ENCODE results near the gene PCDHGB1. TPM values are rescaled to one million over a fixed set of nuclear protein-coding genes. Genes with fewer than 3 reads are reported as not detected.

PCDHGB1 gene
- polyA plus RNA-seq, 3 donors, result not detected

GRCh38 chr5:141382469-141383294 is 32.8 kb downstream of the PCDHGB1 start, which contains the start of gene PCDHGA7:
Gene PCDHGA7, plus strand, starts transcription at chr5:141382742. Its CDS starts 158 bp downstream, at chr5:141382900.
- Histone ChIP-seq H3K9me3 (replicated peaks in 1 of 2; ENCODE audit: control insufficient read depth in 1 of 2, insufficient read depth in 1 of 2, low read length in 2 of 2) (peaks cover 27 to 52% of the 10 kb centered on the region in 2 donors), H3K79me2 (ENCODE audit: insufficient read depth, low read length) (no peaks in the 10 kb centered on the region), H3K27me3 (ENCODE audit: control insufficient read depth in 2 of 2, insufficient read depth in 2 of 2, low read length in 2 of 2) (peaks cover 34 to 80% of the 10 kb centered on the region in 2 donors), H2AFZ (ENCODE audit: insufficient read depth, low read depth, low read length, poor library complexity, severe bottlenecking) (no peak within 1 kb of the TSS), H3K4me3 (replicated peaks in 1 of 3; ENCODE audit: low read depth in 2 of 3, low read length in 3 of 3) (peak within 1 kb of the TSS in 1 of 3 experiments; percentile 48), H3K27ac (ENCODE audit: low read depth in 1 of 2, low read length in 2 of 2) (no peak within 1 kb of the TSS), H3K36me3 (replicated peaks in 1 of 2; ENCODE audit: control insufficient read depth in 1 of 2, insufficient read depth in 2 of 2, low read length in 2 of 2) (no peaks in the 10 kb centered on the region), H3K4me2 (replicated peaks; ENCODE audit: extremely low read depth, low read length, poor library complexity, severe bottlenecking) (peak within 1 kb of the TSS; percentile 42), H3K4me1 (ENCODE audit: control insufficient read depth in 1 of 2, insufficient read depth in 2 of 2, low read length in 2 of 2) (no peaks in the 10 kb centered on the region), H3K9ac (ENCODE audit: insufficient read depth, low read length, poor library complexity, severe bottlenecking) (no peak within 1 kb of the TSS), H4K20me1 (ENCODE audit: insufficient read depth, low read length) (no peaks in the 10 kb centered on the region)
- H3K27me3 Mint-ChIP-seq (ENCODE audit: low read depth in 3 of 3), result peaks cover 39 to 64% (median 52%) of the 10 kb centered on the region in 3 donors
- H3K36me3 Mint-ChIP-seq, result peaks cover 0 to 5% of the 10 kb centered on the region in 2 donors
- H3K4me1 Mint-ChIP-seq, result peaks cover 4% of the 10 kb centered on the region
- intact Hi-C loops (cut with micrococcal nuclease), result no loop called here
- H3K4me3 Mint-ChIP-seq, result peak within 1 kb of the TSS; percentile 64 to 65
- H3K27ac Mint-ChIP-seq, result no peak within 1 kb of the TSS
- H3K9me3 Mint-ChIP-seq, result peaks cover 24 to 58% (median 50%) of the 10 kb centered on the region in 7 donors
- no peak for DNase-seq
- WGBS (ENCODE audit: insufficient coverage), result 12% methylated on average over 27 of the region's 37 CpGs
- TF ChIP-seq, protein P1, sequence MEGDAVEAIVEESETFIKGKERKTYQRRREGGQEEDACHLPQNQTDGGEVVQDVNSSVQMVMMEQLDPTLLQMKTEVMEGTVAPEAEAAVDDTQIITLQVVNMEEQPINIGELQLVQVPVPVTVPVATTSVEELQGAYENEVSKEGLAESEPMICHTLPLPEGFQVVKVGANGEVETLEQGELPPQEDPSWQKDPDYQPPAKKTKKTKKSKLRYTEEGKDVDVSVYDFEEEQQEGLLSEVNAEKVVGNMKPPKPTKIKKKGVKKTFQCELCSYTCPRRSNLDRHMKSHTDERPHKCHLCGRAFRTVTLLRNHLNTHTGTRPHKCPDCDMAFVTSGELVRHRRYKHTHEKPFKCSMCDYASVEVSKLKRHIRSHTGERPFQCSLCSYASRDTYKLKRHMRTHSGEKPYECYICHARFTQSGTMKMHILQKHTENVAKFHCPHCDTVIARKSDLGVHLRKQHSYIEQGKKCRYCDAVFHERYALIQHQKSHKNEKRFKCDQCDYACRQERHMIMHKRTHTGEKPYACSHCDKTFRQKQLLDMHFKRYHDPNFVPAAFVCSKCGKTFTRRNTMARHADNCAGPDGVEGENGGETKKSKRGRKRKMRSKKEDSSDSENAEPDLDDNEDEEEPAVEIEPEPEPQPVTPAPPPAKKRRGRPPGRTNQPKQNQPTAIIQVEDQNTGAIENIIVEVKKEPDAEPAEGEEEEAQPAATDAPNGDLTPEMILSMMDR (IDR thresholded peaks at IDR 0.05), result no peak

DNA sequence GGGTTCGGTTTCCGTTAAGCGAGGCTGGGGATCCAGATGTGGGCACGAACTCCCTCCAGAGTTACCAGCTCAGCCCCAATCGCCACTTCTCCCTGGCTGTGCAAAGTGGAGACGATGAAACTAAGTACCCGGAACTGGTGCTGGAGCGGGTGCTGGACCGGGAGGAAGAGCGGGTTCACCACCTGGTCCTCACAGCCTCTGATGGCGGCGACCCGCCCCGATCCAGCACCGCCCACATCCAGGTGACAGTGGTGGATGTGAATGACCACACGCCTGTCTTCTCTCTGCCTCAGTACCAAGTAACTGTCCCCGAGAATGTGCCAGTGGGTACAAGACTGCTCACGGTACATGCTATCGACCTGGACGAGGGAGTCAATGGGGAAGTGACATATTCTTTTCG is 33.4 kb downstream of the PCDHGB1 start:
- Histone ChIP-seq H4K20me1 (ENCODE audit: insufficient read depth, low read length) (no peaks in the 10 kb centered on the region), H3K36me3 (replicated peaks in 1 of 2; ENCODE audit: control insufficient read depth in 1 of 2, insufficient read depth in 2 of 2, low read length in 2 of 2) (no peaks in the 10 kb centered on the region), H3K27ac (ENCODE audit: low read depth in 1 of 2, low read length in 2 of 2) (no peak overlapping the region), H3K4me3 (replicated peaks in 1 of 3; ENCODE audit: low read depth in 2 of 3, low read length in 3 of 3) (peak overlapping the region in 1 of 3 experiments; percentile 48), H3K4me1 (ENCODE audit: control insufficient read depth in 1 of 2, insufficient read depth in 2 of 2, low read length in 2 of 2) (no peaks in the 10 kb centered on the region), H3K9me3 (replicated peaks in 1 of 2; ENCODE audit: control insufficient read depth in 1 of 2, insufficient read depth in 1 of 2, low read length in 2 of 2) (peaks cover 30 to 56% of the 10 kb centered on the region in 2 donors), H3K79me2 (ENCODE audit: insufficient read depth, low read length) (no peaks in the 10 kb centered on the region), H2AFZ (ENCODE audit: insufficient read depth, low read depth, low read length, poor library complexity, severe bottlenecking) (no peak overlapping the region), H3K27me3 (ENCODE audit: control insufficient read depth in 2 of 2, insufficient read depth in 2 of 2, low read length in 2 of 2) (peaks cover 36 to 80% of the 10 kb centered on the region in 2 donors), H3K9ac (ENCODE audit: insufficient read depth, low read length, poor library complexity, severe bottlenecking) (no peak overlapping the region), H3K4me2 (replicated peaks; ENCODE audit: extremely low read depth, low read length, poor library complexity, severe bottlenecking) (no peak overlapping the region)
- TF ChIP-seq, protein P1 (IDR thresholded peaks at IDR 0.05), result no peak
- H3K9me3 Mint-ChIP-seq, result peaks cover 25 to 58% (median 50%) of the 10 kb centered on the region in 7 donors
- H3K27ac Mint-ChIP-seq, result no peak overlapping the region
- peaks cover 39 to 65% (median 56%) of the 10 kb centered on the region in 3 donors for H3K27me3 Mint-ChIP-seq (ENCODE audit: low read depth in 3 of 3)
- peak overlapping the region; percentile 64 to 65 for H3K4me3 Mint-ChIP-seq
- WGBS (ENCODE audit: insufficient coverage), result 31% methylated on average over 10 of the region's 21 CpGs
- H3K36me3 Mint-ChIP-seq, result peaks cover 0 to 6% of the 10 kb centered on the region in 2 donors
- H3K4me1 Mint-ChIP-seq, result peaks cover 5% of the 10 kb centered on the region
- intact Hi-C loops (cut with micrococcal nuclease), result no loop called here
- no peak for DNase-seq
